ENCODE measurements around the gene CDH18. TPM values are rescaled to one million over a fixed set of nuclear protein-coding genes. Genes with fewer than 3 reads are reported as not detected.

The CDH18 gene
- total and polyA plus RNA-seq, 4 donors = 0.03 to 2.4 TPM; not detected in 2

- no peaks in the 10 kb centered on the region for H3K4me1 ChIP-seq (ENCODE audit: control insufficient read depth in 5 of 5, insufficient read depth in 5 of 5, low read length in 5 of 5)
Observed at GRCh38 chr5:19496056-19496455, 491.9 kb downstream of the CDH18 start.

GRCh38 chr5:19492861-19493260 is 495.1 kb downstream of the CDH18 start:
- Histone ChIP-seq H3K27ac (ENCODE audit: low read depth in 1 of 2, low read length in 1 of 2) (no peak overlapping the region), H3K36me3 (ENCODE audit: control insufficient read depth in 4 of 4, insufficient read depth in 4 of 4, low read length in 4 of 4) (no peaks in the 10 kb centered on the region), H3K9me3 (ENCODE audit: control insufficient read depth in 4 of 4, insufficient read depth in 3 of 4, low read length in 3 of 4) (no peaks in the 10 kb centered on the region), H3K4me3 (no peak overlapping the region), H3K27me3 (ENCODE audit: control insufficient read depth in 3 of 3, insufficient read depth in 3 of 3, low read length in 2 of 3) (no peaks in the 10 kb centered on the region), H3K9ac (ENCODE audit: insufficient read depth in 1 of 2, low read length in 2 of 2) (no peak overlapping the region), H3K4me1 (ENCODE audit: control insufficient read depth in 5 of 5, insufficient read depth in 5 of 5, low read length in 5 of 5) (no peaks in the 10 kb centered on the region)
- DNase-seq = no peak
- no peak for TF ChIP-seq CTCF (IDR thresholded peaks at IDR 0.05; ENCODE audit: control extremely low read depth, extremely low read depth)
- no peak for ATAC-seq (ENCODE audit: insufficient read depth, low FRiP score)
- 81 to 83% methylated on average over 1 of the region's 1 CpG for WGBS, 2 donors

More at GRCh38 chr5:19496056-19496455, 491.9 kb downstream of the CDH18 start:
- Histone ChIP-seq H3K36me3 (ENCODE audit: control insufficient read depth in 4 of 4, insufficient read depth in 4 of 4, low read length in 4 of 4) (no peaks in the 10 kb centered on the region), H3K9ac (ENCODE audit: insufficient read depth in 1 of 2, low read length in 2 of 2) (no peak overlapping the region), H3K27ac (ENCODE audit: low read depth in 1 of 2, low read length in 1 of 2) (no peak overlapping the region), H3K4me3 (no peak overlapping the region), H3K27me3 (ENCODE audit: control insufficient read depth in 3 of 3, insufficient read depth in 3 of 3, low read length in 2 of 3) (no peaks in the 10 kb centered on the region), H3K9me3 (ENCODE audit: control insufficient read depth in 4 of 4, insufficient read depth in 3 of 4, low read length in 3 of 4) (no peaks in the 10 kb centered on the region)
- 85 to 91% methylated on average over 2 of the region's 2 CpGs for WGBS, 2 donors
- DNase-seq (no peak), ATAC-seq (ENCODE audit: insufficient read depth, low FRiP score) (no peak)
- no peak for TF ChIP-seq CTCF (IDR thresholded peaks at IDR 0.05; ENCODE audit: control extremely low read depth, extremely low read depth)

GRCh38 chr5:19488786-19489185 is 499.2 kb downstream of the CDH18 start:
- Histone ChIP-seq H3K27me3 (ENCODE audit: control insufficient read depth in 3 of 3, insufficient read depth in 3 of 3, low read length in 2 of 3) (no peaks in the 10 kb centered on the region), H3K9me3 (ENCODE audit: control insufficient read depth in 4 of 4, insufficient read depth in 3 of 4, low read length in 3 of 4) (peaks cover 0 to 3% (median 0%) of the 10 kb centered on the region in 4 donors), H3K36me3 (ENCODE audit: control insufficient read depth in 4 of 4, insufficient read depth in 4 of 4, low read length in 4 of 4) (no peaks in the 10 kb centered on the region), H3K27ac (ENCODE audit: low read depth in 1 of 2, low read length in 1 of 2) (no peak overlapping the region), H3K4me3 (no peak overlapping the region), H3K9ac (ENCODE audit: insufficient read depth in 1 of 2, low read length in 2 of 2) (no peak overlapping the region), H3K4me1 (ENCODE audit: control insufficient read depth in 5 of 5, insufficient read depth in 5 of 5, low read length in 5 of 5) (no peaks in the 10 kb centered on the region)
- DNase-seq = no peak
- 75 to 85% methylated on average over 3 of the region's 3 CpGs for WGBS, 2 donors
- ATAC-seq (ENCODE audit: insufficient read depth, low FRiP score) = no peak
- no peak for TF ChIP-seq CTCF (IDR thresholded peaks at IDR 0.05; ENCODE audit: control extremely low read depth, extremely low read depth)

- TF ChIP-seq CTCF (IDR thresholded peaks at IDR 0.05; ENCODE audit: control extremely low read depth, extremely low read depth) = no peak
- Histone ChIP-seq H3K36me3 (ENCODE audit: control insufficient read depth in 4 of 4, insufficient read depth in 4 of 4, low read length in 4 of 4) (no peaks in the 10 kb centered on the region), H3K27me3 (ENCODE audit: control insufficient read depth in 3 of 3, insufficient read depth in 3 of 3, low read length in 2 of 3) (no peaks in the 10 kb centered on the region), H3K4me3 (no peak overlapping the region), H3K9ac (ENCODE audit: insufficient read depth in 1 of 2, low read length in 2 of 2) (no peak overlapping the region), H3K27ac (ENCODE audit: low read depth in 1 of 2, low read length in 1 of 2) (no peak overlapping the region), H3K9me3 (ENCODE audit: control insufficient read depth in 4 of 4, insufficient read depth in 3 of 4, low read length in 3 of 4) (peaks cover 0 to 3% (median 0%) of the 10 kb centered on the region in 4 donors), H3K4me1 (ENCODE audit: control insufficient read depth in 5 of 5, insufficient read depth in 5 of 5, low read length in 5 of 5) (no peaks in the 10 kb centered on the region)
- no peak for DNase-seq
- no peak for ATAC-seq (ENCODE audit: insufficient read depth, low FRiP score)
Observed at GRCh38 chr5:19487480-19487879, 500.5 kb downstream of the CDH18 start.

Measured in lung (tissue), 12 donors.